HEK293 (cell line): Measurements from ENCODE around the gene CNR1.

Source experiments
- CTCF ChIA-PET: fragments of 350-600 bp; formaldehyde crosslinking; extraction: SDS; loops from one replicate; lab custom pipeline; 2021; ENCODE audit warnings: antibody characterized with exemption; lab: Yijun Ruan, JAX
- POLR2A ChIA-PET: fragments of 300-600 bp; formaldehyde crosslinking; extraction: SDS; loops from one replicate; lab custom pipeline; 2020; ENCODE audit warnings: antibody characterized with exemption, inconsistent platforms; lab: Yijun Ruan, JAX
- H3K27ac ChIP-seq: fragments of 200-500 bp; sonication (Bioruptor generic); 2 replicates; pipeline ENCODE4 v1.5.1; 2014; ENCODE audit warnings: low read depth, low read length, control low read depth, inconsistent platforms; ENCODE audit errors: extremely low read depth
- H3K36me3 ChIP-seq, 2 experiments: fragments of 200-500 bp in 1 of 2; sonication (Bioruptor generic) in 1 of 2; 1 replicate in 1 of 2; 2 replicates in 1 of 2; pipeline ENCODE4 v1.5.1; 2014 to 2017; ENCODE audit warnings: inconsistent platforms in 2 of 2, low read length in 2 of 2; ENCODE audit not compliant: control insufficient read depth in 2 of 2, insufficient read depth in 1 of 2
- H3K4me1 ChIP-seq: fragments of 200-500 bp; sonication (Bioruptor generic); 2 replicates; pipeline ENCODE4 v1.5.1; 2014; ENCODE audit warnings: mild to moderate bottlenecking, low read length, inconsistent platforms; ENCODE audit not compliant: control insufficient read depth, insufficient read depth
- H3K4me3 ChIP-seq: 2 replicates; pipeline ENCODE4 v1.5.1; 2011; ENCODE audit warnings: low read depth, mild to moderate bottlenecking, control low read depth, low read length, moderate library complexity
- H3K9me3 ChIP-seq: fragments of 200-500 bp; sonication (Bioruptor generic); 2 replicates; pipeline ENCODE4 v1.5.1; 2014; ENCODE audit warnings: low read depth, low read length, inconsistent platforms; ENCODE audit not compliant: control insufficient read depth, insufficient read depth
- GLIS2 ChIP-seq: fragments of 450-650 bp; formaldehyde crosslinking; IDR thresholded peaks from 2 replicates; pipeline ENCODE4 v1.5.1; 2016; ENCODE audit warnings: missing biosample characterization, missing genetic modification characterization
- HOXA7 ChIP-seq: sonication (generic); formaldehyde crosslinking; IDR thresholded peaks from 2 replicates; pipeline ENCODE4 v1.8.1; 2022; ENCODE audit warnings: missing genetic modification reagents, borderline replicate concordance
- SCRT2 ChIP-seq: fragments of 450-650 bp; formaldehyde crosslinking; IDR thresholded peaks from 2 replicates; pipeline ENCODE4 v1.5.1; 2016; ENCODE audit warnings: missing biosample characterization, missing genetic modification characterization
- ZBTB7A ChIP-seq: fragments of 450-650 bp; formaldehyde crosslinking; IDR thresholded peaks from 2 replicates; pipeline ENCODE4 v1.5.1; 2016; ENCODE audit warnings: low read depth, missing biosample characterization, missing genetic modification characterization
- ZIC2 ChIP-seq: fragments of 450-650 bp; formaldehyde crosslinking; IDR thresholded peaks from 2 replicates; pipeline ENCODE4 v1.5.1; 2016; ENCODE audit warnings: missing biosample characterization, missing genetic modification characterization
- ZNF133 ChIP-seq: fragments of 450-650 bp; formaldehyde crosslinking; IDR thresholded peaks from 2 replicates; pipeline ENCODE4 v1.5.1; 2016; ENCODE audit warnings: missing biosample characterization, missing genetic modification characterization
- ZNF211 ChIP-seq: fragments of 450-650 bp; formaldehyde crosslinking; IDR thresholded peaks from 2 replicates; pipeline ENCODE4 v1.5.1; 2016; ENCODE audit warnings: low read depth, missing biosample characterization, missing genetic modification characterization
- ZNF248 ChIP-seq: fragments of 450-650 bp; formaldehyde crosslinking; IDR thresholded peaks from 2 replicates; pipeline ENCODE4 v1.5.1; 2017; ENCODE audit warnings: missing biosample characterization, missing genetic modification characterization
- ZNF274 ChIP-seq, 2 experiments: fragments of 200-500 bp in 1 of 2; fragments of 450-650 bp in 1 of 2; sonication (Bioruptor generic) in 1 of 2; formaldehyde crosslinking in 1 of 2; IDR thresholded peaks; 2 replicates each; pipeline versions ENCODE4 v1.5.1 to v1.6.1; 2014 to 2016; ENCODE audit warnings: borderline replicate concordance in 1 of 2, inconsistent platforms in 1 of 2, low read length in 1 of 2, missing biosample characterization in 1 of 2, missing genetic modification characterization in 1 of 2
- ZNF311 ChIP-seq: fragments of 450-650 bp; formaldehyde crosslinking; IDR thresholded peaks from 2 replicates; pipeline ENCODE4 v1.5.1; 2017; ENCODE audit warnings: missing biosample characterization, missing genetic modification characterization, borderline replicate concordance
- ZNF354C ChIP-seq: fragments of 450-650 bp; formaldehyde crosslinking; IDR thresholded peaks from 2 replicates; pipeline ENCODE4 v1.5.1; 2016; ENCODE audit warnings: missing biosample characterization, missing genetic modification characterization, low read depth, borderline replicate concordance
- ZNF366 ChIP-seq: fragments of 450-650 bp; formaldehyde crosslinking; conservative IDR thresholded peaks from 2 replicates; pipeline ENCODE4 v1.5.1; 2016; ENCODE audit warnings: missing biosample characterization, missing genetic modification characterization
- ZNF37A ChIP-seq: fragments of 450-650 bp; IDR thresholded peaks from 2 replicates; pipeline ENCODE4 v1.5.1; 2018; ENCODE audit warnings: missing biosample characterization, missing genetic modification characterization
- ZNF391 ChIP-seq: fragments of 450-650 bp; formaldehyde crosslinking; IDR thresholded peaks from 2 replicates; pipeline ENCODE4 v1.5.1; 2016; ENCODE audit warnings: low read depth, missing biosample characterization, missing genetic modification characterization, borderline replicate concordance
- ZNF530 ChIP-seq: fragments of 450-650 bp; formaldehyde crosslinking; IDR thresholded peaks from 2 replicates; pipeline ENCODE4 v1.5.1; 2016; ENCODE audit warnings: low read depth, missing biosample characterization, missing genetic modification characterization
- ZNF596 ChIP-seq: fragments of 450-650 bp; IDR thresholded peaks from 2 replicates; pipeline ENCODE4 v1.5.0; 2018; ENCODE audit warnings: missing biosample characterization, mild to moderate bottlenecking, missing genetic modification characterization, moderate library complexity
- ZNF621 ChIP-seq: fragments of 450-650 bp; formaldehyde crosslinking; IDR thresholded peaks from 2 replicates; pipeline ENCODE4 v1.5.1; 2017; ENCODE audit warnings: missing biosample characterization, missing genetic modification characterization
- ZNF623 ChIP-seq: fragments of 450-650 bp; formaldehyde crosslinking; IDR thresholded peaks from 2 replicates; pipeline ENCODE4 v1.5.1; 2016; ENCODE audit warnings: missing biosample characterization, missing genetic modification characterization
- ZNF658 ChIP-seq: fragments of 450-650 bp; formaldehyde crosslinking; IDR thresholded peaks from 2 replicates; pipeline ENCODE4; 2016; ENCODE audit warnings: missing biosample characterization, missing genetic modification characterization
- ZNF692 ChIP-seq: fragments of 450-650 bp; formaldehyde crosslinking; IDR thresholded peaks from 2 replicates; pipeline ENCODE4 v1.5.1; 2016; ENCODE audit warnings: missing biosample characterization, missing genetic modification characterization
- ZNF707 ChIP-seq: fragments of 450-650 bp; formaldehyde crosslinking; IDR thresholded peaks from 2 replicates; pipeline ENCODE4 v1.5.1; 2016; ENCODE audit warnings: missing biosample characterization, missing genetic modification characterization
- ZNF768 ChIP-seq: fragments of 450-650 bp; formaldehyde crosslinking; IDR thresholded peaks from 2 replicates; pipeline ENCODE4 v1.5.1; 2018; ENCODE audit warnings: missing biosample characterization, mild to moderate bottlenecking, missing genetic modification characterization
- ZNF843 ChIP-seq: fragments of 450-650 bp; formaldehyde crosslinking; IDR thresholded peaks from 2 replicates; pipeline ENCODE4 v1.5.1; 2016; ENCODE audit warnings: missing biosample characterization, missing genetic modification characterization
- TF ChIP-seq, protein P1 (sequence below): sonication (generic); formaldehyde crosslinking; IDR thresholded peaks from 2 replicates; pipeline ENCODE4 v1.8.1; 2022; ENCODE audit warnings: mild to moderate bottlenecking, moderate library complexity, missing genetic modification reagents
- TF ChIP-seq, protein P2 (sequence below): fragments of 450-650 bp; formaldehyde crosslinking; IDR thresholded peaks from 2 replicates; pipeline ENCODE4 v1.5.0; 2017; ENCODE audit warnings: missing biosample characterization, missing genetic modification characterization, borderline replicate concordance
- TF ChIP-seq, protein P3 (sequence below): fragments of 450-650 bp; formaldehyde crosslinking; IDR thresholded peaks from 2 replicates; pipeline ENCODE4 v1.5.1; 2017; ENCODE audit warnings: missing biosample characterization, missing genetic modification characterization

The CNR1 gene

DNA sequence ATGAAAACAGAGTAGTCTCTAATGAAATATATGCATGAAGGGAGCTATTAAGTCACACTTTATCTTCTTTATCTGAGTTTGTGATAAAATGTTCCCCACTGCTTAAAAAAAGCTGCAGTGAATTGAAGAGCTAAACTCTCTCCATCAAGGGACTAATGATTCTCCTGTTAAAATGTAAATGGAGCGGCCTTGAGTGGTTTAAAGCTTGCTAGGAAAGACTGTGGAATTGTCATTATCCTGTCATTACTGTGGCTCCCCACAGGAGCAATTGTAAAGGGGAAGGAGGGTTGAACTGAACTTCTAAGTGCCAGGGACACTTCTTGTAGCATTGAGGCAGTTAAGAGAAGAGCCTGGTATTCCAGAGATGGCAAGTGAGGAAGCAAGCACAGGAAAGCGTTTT lies 17.3 kb upstream of the CNR1 start:
- Histone ChIP-seq H3K27ac (no peak overlapping the region), H3K4me1 (no peaks in the 10 kb centered on the region), H3K9me3 (no peaks in the 10 kb centered on the region), H3K36me3 (no peaks in the 10 kb centered on the region), H3K4me3 (no peak overlapping the region)
- CTCF ChIA-PET: no interaction called here
- POLR2A ChIA-PET: no interaction called here
- TF ChIP-seq ZNF37A (no peak), ZNF311 (tag by site-specific recombination) (no peak), ZNF354C (no peak), HOXA7 (CRISPR knock-in tag) (no peak), ZNF211 (tag by site-specific recombination) (no peak), ZNF530 (tag by site-specific recombination) (no peak), ZNF621 (no peak), ZNF366 (tag by site-specific recombination) (no peak), ZNF658 (no peak), ZIC2 (no peak), ZNF707 (no peak), ZNF692 (tag by site-specific recombination) (no peak), ZNF274 (IDR thresholded peaks at IDR 0.05; ENCODE audit: low read length) (no peak), ZNF274 (tag by site-specific recombination; IDR thresholded peaks at IDR 0.05; ENCODE audit: borderline replicate concordance) (no peak), ZNF623 (no peak), SCRT2 (tag by site-specific recombination) (no peak), GLIS2 (tag by site-specific recombination) (no peak), ZNF768 (tag by site-specific recombination) (no peak)
- TF ChIP-seq, protein P1, sequence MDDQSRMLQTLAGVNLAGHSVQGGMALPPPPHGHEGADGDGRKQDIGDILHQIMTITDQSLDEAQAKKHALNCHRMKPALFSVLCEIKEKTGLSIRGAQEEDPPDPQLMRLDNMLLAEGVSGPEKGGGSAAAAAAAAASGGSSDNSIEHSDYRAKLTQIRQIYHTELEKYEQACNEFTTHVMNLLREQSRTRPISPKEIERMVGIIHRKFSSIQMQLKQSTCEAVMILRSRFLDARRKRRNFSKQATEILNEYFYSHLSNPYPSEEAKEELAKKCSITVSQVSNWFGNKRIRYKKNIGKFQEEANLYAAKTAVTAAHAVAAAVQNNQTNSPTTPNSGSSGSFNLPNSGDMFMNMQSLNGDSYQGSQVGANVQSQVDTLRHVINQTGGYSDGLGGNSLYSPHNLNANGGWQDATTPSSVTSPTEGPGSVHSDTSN (CRISPR knock-in tag): no peak
- TF ChIP-seq, protein P2, sequence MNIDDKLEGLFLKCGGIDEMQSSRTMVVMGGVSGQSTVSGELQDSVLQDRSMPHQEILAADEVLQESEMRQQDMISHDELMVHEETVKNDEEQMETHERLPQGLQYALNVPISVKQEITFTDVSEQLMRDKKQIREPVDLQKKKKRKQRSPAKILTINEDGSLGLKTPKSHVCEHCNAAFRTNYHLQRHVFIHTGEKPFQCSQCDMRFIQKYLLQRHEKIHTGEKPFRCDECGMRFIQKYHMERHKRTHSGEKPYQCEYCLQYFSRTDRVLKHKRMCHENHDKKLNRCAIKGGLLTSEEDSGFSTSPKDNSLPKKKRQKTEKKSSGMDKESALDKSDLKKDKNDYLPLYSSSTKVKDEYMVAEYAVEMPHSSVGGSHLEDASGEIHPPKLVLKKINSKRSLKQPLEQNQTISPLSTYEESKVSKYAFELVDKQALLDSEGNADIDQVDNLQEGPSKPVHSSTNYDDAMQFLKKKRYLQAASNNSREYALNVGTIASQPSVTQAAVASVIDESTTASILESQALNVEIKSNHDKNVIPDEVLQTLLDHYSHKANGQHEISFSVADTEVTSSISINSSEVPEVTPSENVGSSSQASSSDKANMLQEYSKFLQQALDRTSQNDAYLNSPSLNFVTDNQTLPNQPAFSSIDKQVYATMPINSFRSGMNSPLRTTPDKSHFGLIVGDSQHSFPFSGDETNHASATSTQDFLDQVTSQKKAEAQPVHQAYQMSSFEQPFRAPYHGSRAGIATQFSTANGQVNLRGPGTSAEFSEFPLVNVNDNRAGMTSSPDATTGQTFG (tag by site-specific recombination): no peak

GRCh38 chr6:88179692-88180091 lies 13.5 kb upstream of the CNR1 start:
- no peaks in the 10 kb centered on the region for H3K4me1 ChIP-seq
- H3K4me3 ChIP-seq: no peak overlapping the region
- ChIA-PET POLR2A (no interaction called here), CTCF (no interaction called here)
- TF ChIP-seq ZNF596 (tag by site-specific recombination) (no peak), ZBTB7A (tag by site-specific recombination) (no peak), ZNF391 (tag by site-specific recombination) (no peak), ZNF843 (no peak), ZNF248 (tag by site-specific recombination) (no peak), ZNF133 (tag by site-specific recombination) (no peak), SCRT2 (tag by site-specific recombination) (no peak), ZNF692 (tag by site-specific recombination) (no peak)
- TF ChIP-seq, protein P3, sequence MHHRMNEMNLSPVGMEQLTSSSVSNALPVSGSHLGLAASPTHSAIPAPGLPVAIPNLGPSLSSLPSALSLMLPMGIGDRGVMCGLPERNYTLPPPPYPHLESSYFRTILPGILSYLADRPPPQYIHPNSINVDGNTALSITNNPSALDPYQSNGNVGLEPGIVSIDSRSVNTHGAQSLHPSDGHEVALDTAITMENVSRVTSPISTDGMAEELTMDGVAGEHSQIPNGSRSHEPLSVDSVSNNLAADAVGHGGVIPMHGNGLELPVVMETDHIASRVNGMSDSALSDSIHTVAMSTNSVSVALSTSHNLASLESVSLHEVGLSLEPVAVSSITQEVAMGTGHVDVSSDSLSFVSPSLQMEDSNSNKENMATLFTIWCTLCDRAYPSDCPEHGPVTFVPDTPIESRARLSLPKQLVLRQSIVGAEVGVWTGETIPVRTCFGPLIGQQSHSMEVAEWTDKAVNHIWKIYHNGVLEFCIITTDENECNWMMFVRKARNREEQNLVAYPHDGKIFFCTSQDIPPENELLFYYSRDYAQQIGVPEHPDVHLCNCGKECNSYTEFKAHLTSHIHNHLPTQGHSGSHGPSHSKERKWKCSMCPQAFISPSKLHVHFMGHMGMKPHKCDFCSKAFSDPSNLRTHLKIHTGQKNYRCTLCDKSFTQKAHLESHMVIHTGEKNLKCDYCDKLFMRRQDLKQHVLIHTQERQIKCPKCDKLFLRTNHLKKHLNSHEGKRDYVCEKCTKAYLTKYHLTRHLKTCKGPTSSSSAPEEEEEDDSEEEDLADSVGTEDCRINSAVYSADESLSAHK: no peak
- no peaks in the 10 kb centered on the region for H3K36me3 ChIP-seq
- H3K9me3 ChIP-seq: no peaks in the 10 kb centered on the region
- no peak overlapping the region for H3K27ac ChIP-seq
